EH (cell line): ENCODE data around the gene CHCHD10.

Experiments
- DNase-seq: peaks from one replicate; pipeline ENCODE4 v3.0.0-alpha.2; 2015; ENCODE audit warnings: low read depth

The CHCHD10 gene

DNA sequence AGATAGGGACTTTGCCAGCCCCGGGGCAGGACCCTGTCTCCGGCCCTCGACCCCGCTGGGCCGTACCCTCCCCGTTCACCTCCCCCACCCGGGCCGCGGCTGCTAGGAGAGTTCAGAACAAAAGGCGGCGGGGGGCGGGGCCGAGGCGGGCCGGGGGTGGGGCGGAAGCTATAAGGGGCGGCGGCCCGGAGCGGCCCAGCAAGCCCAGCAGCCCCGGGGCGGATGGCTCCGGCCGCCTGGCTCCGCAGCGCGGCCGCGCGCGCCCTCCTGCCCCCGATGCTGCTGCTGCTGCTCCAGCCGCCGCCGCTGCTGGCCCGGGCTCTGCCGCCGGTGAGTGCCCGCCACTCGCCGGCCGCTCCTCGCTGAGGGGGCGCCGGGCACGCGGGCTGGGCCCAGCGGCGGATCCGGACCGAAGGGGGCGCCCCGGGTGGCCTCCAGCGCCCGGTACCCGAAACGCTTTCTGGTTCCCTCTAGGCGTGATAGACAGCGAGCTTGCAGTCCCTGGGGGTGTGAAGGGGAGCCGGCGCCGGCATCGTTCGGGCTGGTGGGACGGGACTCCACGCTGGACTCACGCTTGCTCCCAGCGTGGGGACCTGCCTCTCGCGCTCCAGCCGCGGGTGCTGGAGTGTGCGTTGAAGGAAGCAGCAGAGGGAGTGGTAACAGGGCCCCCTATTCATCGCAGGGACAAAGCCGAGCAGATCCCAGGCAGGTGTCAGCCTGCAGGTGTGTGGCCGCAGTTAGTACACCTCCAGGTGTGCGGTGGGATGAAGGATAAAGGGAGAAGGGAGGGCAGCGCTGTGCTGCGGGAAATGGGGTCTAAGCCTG, 5.1 kb upstream of the CHCHD10 start, which contains the start of gene MMP11:
TSS of gene MMP11 (plus strand) at position 201 of the 825 bp plus-strand sequence. CDS start at position 223, 22 bp downstream.
- peak; percentile 67 for DNase-seq

DNA sequence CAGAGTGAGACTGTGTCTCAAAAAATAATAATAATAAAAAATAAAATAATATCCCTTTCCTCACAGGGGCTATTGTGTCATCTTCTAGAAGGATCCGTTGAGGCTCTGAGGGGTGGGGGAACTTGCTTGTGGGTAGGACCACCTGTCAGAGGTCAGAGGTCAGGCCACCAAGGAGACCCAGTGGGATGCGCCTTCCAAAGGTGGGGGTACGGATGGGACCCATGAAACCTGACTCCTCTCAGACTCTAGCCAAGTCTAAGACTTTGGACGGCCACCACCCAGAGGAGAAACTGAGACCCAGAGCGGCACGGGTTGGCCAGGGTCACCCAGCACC, 4.5 kb upstream of the CHCHD10 start:
- DNase-seq = no peak

DNA sequence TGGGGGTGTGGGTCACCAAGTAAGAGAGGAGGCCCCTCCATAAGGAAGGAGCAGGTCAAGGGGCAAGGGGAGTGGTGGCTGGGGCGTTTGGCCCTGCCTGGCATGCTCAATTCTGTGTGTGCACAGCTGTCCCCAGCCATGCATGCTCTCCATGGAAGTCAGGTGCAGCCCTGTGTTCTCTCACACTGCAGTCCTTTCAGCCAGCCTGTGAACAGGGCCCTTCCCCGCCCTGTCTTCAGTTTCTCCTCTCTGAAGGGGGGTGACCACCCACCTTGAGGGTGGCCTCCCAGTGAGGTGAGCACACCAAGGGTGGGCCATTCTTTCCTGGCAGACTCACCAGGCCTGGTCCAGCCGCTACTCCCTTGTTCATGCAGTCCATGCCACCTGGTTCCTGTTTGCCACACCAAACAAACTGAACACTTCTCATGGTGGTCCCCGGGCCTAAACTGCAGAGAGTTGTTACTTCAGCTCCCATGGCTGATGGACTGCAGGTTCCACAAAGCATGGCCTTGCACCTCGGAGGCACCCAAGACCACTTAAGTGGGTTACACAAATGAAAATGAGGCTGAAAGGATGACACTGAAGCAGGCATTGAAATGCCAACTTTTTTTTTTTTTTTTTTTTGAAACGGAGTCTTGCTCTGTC, 1.7 kb upstream of the CHCHD10 start:
- DNase-seq = no peak

DNA sequence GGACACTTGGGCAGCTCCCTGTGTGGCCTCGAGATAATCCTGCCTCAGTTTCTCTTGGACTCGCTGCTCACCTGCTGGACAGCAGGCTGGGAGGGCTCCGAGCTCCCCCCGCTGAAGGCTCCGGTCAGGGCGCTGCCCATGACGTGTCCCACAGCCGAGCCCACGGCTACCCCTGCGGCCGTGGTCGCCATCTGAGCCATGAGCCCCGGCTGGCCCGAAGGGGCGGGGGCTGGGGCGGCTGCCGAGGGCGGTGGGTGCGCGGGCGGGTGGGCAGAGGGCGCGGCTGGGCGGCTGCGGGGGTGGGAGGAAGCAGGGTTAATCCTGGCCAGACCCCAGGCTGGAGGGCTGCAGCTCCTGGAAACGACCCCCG, 484 bp downstream of the CHCHD10 start:
- no peak for DNase-seq

DNA sequence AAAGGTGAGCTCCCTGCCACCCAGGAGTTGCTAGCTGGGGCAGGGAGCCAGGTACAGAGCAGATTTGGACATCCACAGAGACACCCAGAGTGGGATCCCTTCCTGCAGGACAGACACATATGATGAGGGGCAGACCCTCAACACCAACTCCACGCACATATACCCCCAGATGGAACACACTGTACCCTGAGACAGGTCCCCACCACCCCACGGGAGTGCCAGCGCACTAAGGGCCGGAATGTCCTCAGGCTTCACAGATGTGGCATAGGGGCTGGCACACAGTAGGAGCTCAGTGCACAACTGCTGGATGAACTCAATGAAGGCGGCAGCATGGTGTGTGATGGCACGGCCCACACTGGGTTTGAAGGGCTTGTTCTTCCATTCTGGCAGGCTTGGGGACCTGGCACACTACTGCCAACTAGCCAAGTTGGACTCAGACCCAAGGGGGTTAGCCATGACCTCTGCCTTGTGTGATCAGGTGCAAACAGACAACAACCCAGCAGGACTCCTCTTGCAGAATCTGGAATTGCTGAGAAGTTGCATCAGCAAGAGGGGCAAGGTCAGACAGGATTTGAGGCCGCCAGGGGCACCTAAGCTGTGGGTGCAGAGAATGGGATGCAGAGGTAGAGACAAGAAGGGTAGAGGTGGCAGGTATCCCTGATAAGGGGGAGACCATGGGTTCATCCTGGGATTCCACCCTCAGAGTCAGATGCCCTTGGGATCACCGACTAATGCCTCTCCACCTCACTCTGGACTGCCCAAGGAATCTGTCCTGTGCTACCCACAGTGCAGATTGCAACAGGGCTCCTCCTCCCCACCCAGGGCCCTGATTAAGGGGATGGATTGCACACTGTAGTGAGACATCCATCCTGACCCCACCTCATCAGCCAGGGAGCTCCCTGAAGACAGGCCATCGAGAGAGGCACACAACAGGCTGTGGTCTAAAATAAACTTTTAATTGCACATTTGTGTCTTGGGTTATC, 2.6 kb downstream of the CHCHD10 start:
- DNase-seq = no peak

DNA sequence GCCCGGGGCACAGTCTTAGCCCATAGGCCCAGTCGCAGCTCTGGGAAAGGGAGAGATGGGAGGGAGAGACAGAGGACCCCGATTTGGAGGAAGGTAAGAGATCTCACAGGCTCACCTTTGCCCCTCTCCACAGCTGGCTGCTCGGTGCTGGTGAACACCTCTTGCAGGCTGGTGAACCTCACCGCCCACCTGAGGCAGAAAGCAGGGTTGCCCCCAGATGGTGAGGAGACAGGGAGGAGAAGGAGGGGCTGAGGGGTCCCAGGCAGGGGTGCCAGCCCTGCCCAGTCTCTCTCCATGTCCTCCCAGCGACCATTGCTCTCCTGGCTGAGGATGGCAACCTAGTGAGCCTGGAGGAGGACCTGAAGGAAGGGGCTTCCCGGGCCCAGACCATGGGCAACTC, 3.8 kb downstream of the CHCHD10 start:
- DNase-seq = no peak

DNA sequence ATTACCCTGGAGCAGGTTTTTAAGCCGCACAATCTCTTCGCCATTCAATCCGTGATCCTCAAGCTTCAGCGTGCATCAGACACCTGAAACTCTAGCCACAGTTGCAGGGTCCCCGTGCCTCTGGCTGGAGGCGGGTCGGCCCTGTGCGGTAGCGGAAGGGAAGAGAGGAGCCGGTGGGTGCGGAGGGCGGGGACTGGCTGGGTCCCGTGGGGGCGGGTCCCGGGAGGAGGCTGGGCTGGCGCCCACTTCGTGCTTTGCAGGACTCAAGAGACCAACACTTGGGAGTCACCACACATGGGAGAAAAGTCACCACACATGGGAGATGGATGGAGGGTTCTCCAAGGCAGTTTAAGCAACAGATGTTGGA, 4.2 kb downstream of the CHCHD10 start:
- no peak for DNase-seq

DNA sequence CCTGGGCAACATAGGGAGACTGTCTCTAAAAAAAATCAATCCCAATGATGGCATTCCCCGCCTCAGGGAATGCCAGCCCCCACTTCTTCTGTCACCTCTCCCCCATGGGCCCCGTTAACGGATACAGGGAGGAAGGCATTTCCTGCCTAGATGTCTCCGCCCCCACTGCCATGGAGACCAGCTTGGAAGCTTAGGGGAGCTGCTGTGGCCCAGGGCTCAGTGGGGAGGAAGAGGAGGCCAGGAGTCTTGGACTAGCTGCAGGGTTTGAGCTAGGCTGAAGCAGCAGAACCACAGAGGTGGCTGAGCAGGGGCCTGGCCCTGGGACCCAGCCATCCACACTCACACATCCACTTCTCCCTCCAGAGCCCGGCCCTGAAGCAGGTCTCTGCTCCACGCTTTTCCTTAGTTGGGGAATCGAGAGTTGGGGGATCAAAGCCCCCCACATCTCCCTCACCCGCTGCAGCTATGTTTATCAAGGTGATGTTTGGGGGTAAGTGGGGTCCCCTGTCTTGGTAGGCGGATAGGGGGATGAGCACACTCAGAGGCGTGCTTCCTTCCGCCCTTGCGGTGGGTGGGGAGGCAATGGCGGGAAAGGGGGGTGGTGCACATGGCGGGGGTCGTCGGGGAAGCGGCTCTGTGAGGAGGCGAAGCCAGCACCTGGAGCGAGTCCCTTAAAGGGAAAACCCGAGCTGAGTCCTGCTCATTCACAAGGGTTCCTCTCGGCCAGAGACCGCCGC, 4.8 kb downstream of the CHCHD10 start, which contains the start of gene C22orf15:
TSS of gene C22orf15 (plus strand) at position 149 of the 737 bp plus-strand sequence. CDS start at position 466, 317 bp downstream.
- DNase-seq = peak; percentile 85

DNA sequence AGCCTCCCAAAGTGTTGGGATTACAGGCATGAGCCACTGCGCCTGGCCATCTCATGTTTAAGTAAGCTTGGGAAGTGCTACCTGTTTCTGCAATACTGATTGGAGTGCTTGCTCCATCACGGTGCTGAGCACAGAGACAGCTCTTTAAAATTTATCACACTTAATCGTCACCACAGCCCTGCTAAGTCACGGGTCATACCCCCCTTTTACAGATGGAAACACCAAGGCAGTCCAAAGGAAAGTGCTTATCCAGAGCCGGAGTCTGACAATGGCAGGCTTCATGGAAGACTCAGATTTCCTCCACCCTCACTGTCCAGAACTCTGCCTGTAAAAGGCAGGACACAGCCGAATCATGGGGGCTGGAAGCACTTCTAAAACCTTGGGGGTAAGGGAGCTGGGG, 7.7 kb downstream of the CHCHD10 start:
- no peak for DNase-seq

DNA sequence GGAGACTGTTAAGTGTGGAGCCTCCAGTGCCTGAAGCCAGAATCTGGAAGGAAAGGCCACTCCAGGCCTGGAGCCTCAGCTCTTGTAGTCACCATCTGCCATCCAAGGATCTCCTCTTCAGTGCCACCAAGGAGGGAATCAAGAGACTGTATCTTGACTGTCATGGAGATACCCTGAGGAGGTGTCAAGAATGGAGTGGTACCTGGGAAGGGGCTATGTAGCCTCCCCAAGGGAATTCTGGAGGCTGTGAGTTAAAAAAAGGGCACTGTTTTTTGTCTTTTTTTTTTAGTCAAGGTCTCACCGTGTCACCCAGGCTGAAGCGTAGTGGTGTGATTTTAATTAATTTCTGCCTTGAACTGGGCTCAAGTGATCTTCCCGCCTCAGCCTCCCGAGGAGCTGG, 8.2 kb downstream of the CHCHD10 start:
- DNase-seq = no peak

DNA sequence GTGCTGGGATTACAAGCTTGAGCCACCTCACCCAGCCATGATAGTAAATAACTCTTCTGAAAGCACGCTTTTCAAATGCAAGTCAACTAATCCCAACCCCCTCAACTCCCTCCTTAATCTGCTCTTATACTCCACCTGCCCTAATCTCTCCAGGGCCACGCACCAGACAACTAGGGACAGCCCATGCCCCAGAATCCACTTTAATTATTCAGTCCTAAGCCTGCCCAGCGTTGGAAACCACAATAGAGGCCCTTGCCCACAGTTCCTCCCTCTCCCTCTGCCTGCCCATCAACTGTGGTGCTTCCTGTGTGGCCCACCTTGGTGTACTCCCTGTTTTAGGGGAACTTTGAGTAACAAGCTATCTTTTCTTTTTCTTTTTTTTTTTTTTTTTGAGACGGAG, 10.9 kb downstream of the CHCHD10 start:
- no peak for DNase-seq

DNA sequence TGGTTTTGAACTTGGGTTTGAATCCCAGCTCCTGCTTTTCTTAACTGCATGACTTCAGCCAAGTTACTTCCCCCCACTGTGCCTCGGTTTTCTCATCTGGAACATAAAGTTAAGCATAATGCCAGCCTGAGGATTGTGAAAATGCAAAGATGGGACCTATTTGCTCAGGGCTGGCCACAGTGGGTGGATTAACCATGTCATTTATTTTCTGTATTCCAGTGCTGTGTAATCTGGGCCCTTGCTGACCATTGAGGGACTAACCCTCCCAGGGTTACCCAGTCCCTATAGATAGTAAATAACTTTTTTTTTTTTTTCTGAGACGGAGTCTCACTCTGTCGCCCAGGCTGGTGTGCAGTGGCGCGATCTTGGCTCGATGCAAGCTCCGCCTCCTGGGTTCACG, 12.1 kb downstream of the CHCHD10 start:
- DNase-seq = no peak

DNA sequence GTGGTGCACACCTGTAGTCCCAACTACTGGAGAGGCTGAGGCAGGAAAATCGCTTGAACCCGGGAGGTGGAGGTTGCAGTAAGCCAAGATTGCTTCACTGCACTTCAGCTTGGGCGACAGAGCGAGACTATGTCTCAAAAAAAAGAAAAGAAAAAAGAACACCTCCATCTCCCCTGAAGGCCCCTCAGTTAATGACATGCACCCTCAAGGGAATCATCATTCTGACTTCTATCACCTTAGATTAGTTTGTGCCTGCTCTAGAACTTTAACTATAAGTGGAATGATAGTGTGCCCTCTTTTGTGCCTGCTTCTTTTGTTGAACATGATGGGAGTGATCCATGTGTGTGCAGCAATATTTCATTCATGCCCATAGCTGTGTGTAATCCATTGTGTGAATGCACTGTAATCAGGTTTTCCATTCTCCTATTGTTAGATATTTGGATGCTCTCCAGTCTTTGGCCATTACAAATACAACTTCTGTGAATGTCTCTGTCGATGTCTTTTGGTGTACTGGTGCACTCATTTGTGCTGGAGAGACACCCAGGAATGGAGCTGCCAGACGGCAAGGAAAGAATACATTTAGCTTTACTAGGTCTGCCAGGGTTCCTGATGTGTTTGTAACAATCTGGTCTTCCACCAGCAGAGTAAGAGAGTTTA, 12.7 kb downstream of the CHCHD10 start:
- DNase-seq = no peak

DNA sequence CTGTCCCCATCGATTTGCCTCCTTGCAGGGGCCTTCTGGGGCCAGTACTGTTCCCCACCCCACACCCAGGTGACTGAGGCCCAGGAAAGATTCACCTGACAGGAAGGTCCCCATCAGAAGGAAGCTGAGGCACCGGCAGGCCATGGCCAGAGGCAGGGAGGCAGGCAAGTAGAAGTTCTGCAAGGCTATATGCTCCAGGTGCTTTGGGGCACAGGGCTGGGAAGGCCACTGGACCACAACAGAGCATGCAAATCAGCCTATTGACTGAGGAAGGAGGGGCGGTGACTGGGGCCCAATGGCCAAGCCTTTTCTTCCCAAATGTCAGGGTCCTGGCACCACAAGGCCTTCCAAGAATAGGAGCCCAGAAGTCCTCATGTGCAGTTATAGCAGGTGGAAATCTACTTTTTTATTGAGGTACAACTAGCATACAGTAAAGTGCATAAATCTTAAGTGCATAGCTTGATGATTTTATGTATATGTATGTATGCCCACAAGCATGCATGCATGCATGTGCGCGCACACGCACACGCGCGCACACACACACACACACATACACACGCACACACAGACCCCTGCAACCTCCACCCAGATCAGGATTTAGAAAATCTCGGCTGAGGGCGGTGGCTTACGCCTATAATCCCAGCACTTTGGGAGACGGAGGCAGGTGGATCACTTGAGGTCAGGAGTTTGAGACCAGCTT, 13.4 kb downstream of the CHCHD10 start, which contains the start of gene VPREB3:
TSS of gene VPREB3 (minus strand) at position 206 of the 700 bp plus-strand sequence. CDS start at position 144, 62 bp downstream.
- no peak for DNase-seq

DNA sequence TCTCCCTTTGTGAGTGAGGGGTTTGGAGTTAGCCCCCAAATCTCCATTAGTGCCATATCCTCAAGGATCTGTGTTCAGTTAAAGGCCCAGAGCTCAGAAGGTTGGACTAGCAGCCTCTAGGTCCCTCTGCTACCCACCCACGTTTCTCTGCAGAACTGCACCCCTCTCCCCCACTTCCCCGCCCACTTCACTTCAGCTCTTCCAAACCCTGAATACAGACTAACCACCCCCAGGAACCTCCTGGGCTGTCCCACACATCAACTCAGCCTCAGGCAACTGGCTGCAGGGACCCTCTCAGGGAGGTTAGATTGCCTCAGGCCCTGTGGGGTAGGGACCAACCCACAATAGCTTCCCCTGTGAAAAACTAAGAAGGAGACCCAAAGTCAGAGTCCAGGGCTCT, 14.4 kb downstream of the CHCHD10 start:
- DNase-seq = no peak

DNA sequence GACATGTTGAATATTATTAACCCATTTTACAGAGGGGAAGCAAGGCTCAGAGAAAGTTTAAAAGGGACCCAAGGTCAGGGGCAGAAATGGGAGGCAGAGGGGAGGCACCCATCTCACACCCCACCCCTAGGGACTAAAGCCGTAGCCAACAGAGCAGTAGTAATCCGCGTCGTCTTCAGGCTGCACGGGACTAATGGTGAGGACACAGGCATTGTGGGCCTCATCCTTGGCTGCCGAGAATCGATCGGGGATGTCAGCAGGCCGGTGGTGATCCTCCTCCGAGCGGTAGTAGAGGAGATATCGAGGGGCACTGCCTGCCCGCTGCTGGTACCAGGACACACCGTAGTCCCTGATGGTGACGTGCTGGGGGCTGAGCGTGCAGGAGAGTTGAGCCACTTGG, 15.0 kb downstream of the CHCHD10 start:
- no peak for DNase-seq

DNA sequence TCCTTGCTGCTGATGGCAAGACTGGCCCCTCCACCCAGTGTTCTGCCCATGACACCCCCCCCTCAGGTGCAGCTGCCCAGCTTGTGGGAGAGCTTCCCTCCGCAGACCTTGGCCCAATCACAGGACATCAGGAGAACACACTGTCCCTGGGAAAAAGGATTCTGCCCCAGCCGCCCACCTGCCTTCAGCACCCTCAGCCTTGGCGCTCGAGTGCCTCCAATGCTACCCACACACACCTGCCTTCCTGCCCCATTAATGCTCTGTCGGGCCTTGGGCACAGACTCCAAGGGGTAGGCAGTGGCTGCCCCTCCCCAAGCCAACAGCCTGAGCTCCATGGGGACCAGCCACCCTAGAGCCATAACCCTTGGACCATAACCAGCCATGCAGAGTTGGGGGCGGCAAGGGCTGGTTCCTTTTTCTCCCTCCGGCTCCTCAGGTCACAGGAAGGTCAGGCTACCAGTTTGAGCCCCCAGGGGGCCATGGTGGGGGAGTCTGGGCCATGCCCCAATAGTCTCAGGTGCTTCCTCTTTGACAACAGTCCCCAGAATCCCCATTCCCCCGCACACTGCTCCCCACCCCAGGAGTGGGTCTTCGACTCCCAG, 15.6 kb downstream of the CHCHD10 start:
- DNase-seq = no peak

DNA sequence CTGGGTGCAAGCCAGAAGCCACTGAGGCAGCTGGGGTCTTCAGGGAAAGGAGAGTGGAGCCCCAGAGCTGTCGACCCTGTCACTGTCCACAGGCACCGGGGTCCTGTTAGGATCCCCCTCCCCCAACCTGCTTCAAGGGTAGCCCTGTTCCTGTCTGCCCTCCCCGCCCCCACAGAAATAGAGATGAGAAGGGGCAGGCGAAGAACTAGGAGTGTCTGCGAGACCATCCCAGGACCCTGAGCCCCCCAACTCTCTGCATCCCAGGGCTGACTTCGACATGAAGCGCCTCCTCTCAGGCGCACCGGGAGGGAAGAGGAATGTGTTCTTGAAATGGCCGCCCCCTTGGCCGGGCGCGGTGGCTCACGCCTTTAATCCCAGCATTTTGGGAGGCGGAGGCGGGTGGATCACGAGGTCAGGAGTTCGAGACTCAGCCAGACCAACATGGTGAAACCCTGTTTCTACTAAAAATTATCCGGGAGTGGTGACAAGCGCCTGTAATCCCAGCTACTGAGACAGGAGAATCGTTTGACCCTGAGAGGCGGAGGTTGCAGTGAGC, 16.3 kb downstream of the CHCHD10 start:
- DNase-seq = no peak

DNA sequence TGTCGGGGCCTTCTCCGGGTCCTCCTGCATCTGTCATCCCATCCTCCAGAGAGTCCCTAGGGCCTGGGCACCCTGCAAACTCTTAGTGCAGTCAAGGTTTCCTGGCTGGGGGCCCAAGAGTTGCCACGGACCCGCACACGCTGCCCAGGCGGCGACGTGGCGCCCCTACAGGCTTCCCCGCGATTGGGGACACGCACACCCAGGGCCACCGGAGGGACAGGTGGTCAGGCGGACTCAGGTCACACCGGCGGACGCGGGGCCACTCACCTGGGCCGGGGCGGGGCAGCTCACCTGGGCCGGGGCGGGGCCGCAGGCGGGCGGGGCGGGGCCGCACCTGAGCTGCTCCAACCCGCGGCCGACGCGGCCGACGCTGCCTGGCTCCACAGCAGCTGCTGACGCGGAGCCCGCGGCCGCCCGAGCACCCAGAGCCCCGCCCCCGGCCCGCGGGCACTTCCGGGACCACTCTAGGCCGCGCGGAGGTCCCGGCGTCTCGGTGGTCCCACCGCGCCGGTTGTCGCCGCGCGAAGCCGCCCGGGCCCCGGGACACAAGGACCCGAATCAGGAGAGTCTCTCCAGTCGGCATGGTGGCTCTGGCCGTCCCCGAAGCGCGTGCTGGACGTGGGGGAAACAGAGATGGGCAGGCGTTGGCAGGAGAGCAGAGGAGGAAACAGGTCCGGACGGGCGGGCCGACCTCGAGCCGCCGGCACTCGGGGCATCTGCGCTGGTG, 16.9 kb downstream of the CHCHD10 start, which contains the start of gene ZNF70:
TSS of gene ZNF70 (minus strand) at position 399 of the 727 bp plus-strand sequence. CDS start 5,972 bp downstream, outside the sequence.
- peak; percentile 83 for DNase-seq
